Measurements from ENCODE around the gene GOLGA6L9. TPM values are rescaled to one million over a fixed set of nuclear protein-coding genes. Genes with fewer than 3 reads are reported as not detected.
"Not testable (repeated sequence)": the region's sequence is repeated elsewhere in the genome, so short reads cannot be mapped to it uniquely, and the experiment has no call there.

Gene GOLGA6L9
- polyA plus RNA-seq (2013, experiment 1 of 2; ENCODE audit: insufficient read length), result 3.5 TPM
- 3.4 TPM for polyA plus RNA-seq (2013, experiment 2 of 2; ENCODE audit: insufficient read length)

- DNase-seq, result not testable (repeated sequence)
Observed at GRCh38 chr15:82429693-82430092, at the start of gene GOLGA6L9. Gene GOLGA6L9 (plus strand): TSS chr15:82429816. CDS start chr15:82430080, 264 bp downstream.

- DNase-seq, result not testable (repeated sequence)
Observed at GRCh38 chr15:82381330-82381955, 48.2 kb upstream of the GOLGA6L9 start.

- not testable (repeated sequence) for DNase-seq
Observed at GRCh38 chr15:82387209-82387608, 42.4 kb upstream of the GOLGA6L9 start.

- DNase-seq, result not testable (repeated sequence)
Observed at GRCh38 chr15:82390152-82390551, 39.5 kb upstream of the GOLGA6L9 start.

- DNase-seq, result not testable (repeated sequence)
Observed at GRCh38 chr15:82392077-82392476, 37.5 kb upstream of the GOLGA6L9 start.

- DNase-seq, result peak; percentile 63
Observed at GRCh38 chr15:82393671-82394070, 35.9 kb upstream of the GOLGA6L9 start.

- DNase-seq, result peak; percentile 43
Observed at GRCh38 chr15:82395788-82396187, 33.8 kb upstream of the GOLGA6L9 start.

- no peak for DNase-seq
Observed at GRCh38 chr15:82397817-82398216, 31.8 kb upstream of the GOLGA6L9 start.

GRCh38 chr15:82398785-82399184 is 30.8 kb upstream of the GOLGA6L9 start:
- no peak for DNase-seq

GRCh38 chr15:82399366-82400103 is 30.1 kb upstream of the GOLGA6L9 start:
- DNase-seq, result not testable (repeated sequence)

GRCh38 chr15:82401918-82402317 is 27.7 kb upstream of the GOLGA6L9 start:
- DNase-seq, result not testable (repeated sequence)

- DNase-seq, result not testable (repeated sequence)
Observed at GRCh38 chr15:82402341-82402740, 27.3 kb upstream of the GOLGA6L9 start.

- DNase-seq, result not testable (repeated sequence)
Observed at GRCh38 chr15:82406211-82406610, 23.4 kb upstream of the GOLGA6L9 start.

- DNase-seq, result not testable (repeated sequence)
Observed at GRCh38 chr15:82410306-82410705, 19.3 kb upstream of the GOLGA6L9 start.

GRCh38 chr15:82411595-82411994 is 18.0 kb upstream of the GOLGA6L9 start:
- DNase-seq, result not testable (repeated sequence)

- not testable (repeated sequence) for DNase-seq
Observed at GRCh38 chr15:82414525-82415191, 15.0 kb upstream of the GOLGA6L9 start.

- not testable (repeated sequence) for DNase-seq
Observed at GRCh38 chr15:82420516-82420915, 9.1 kb upstream of the GOLGA6L9 start.

GRCh38 chr15:82420966-82421365 is 8.7 kb upstream of the GOLGA6L9 start:
- not testable (repeated sequence) for DNase-seq

- not testable (repeated sequence) for DNase-seq
Observed at GRCh38 chr15:82427117-82427516, 2.5 kb upstream of the GOLGA6L9 start.

- DNase-seq, result not testable (repeated sequence)
Observed at GRCh38 chr15:82445420-82445819, 15.8 kb downstream of the GOLGA6L9 start.

GRCh38 chr15:82457336-82457735 is 27.7 kb downstream of the GOLGA6L9 start:
- not testable (repeated sequence) for DNase-seq

GRCh38 chr15:82465629-82466028 is 36.0 kb downstream of the GOLGA6L9 start:
- DNase-seq, result not testable (repeated sequence)

GRCh38 chr15:82468205-82468604 is 38.6 kb downstream of the GOLGA6L9 start:
- not testable (repeated sequence) for DNase-seq

Measured in fibroblast of skin of scalp (primary cell).